Upper lobe of left lung (tissue), 6 donors: ENCODE results near the gene SORCS3. TPM values are rescaled to one million over a fixed set of nuclear protein-coding genes. Genes with fewer than 3 reads are reported as not detected.
"Not testable (repeated sequence)": the region's sequence is repeated elsewhere in the genome, so short reads cannot be mapped to it uniquely, and the experiment has no call there.

ENCODE experiments used
- ATAC-seq, 2 donors: fragments of 200-7000 bp; cut with Tn5 transposase; one replicate each; pipeline ENCODE4 v1.9.1; 2022; ENCODE audit warnings: mild to moderate bottlenecking in 2 of 2, moderate library complexity in 2 of 2; ENCODE audit not compliant: low FRiP score in 2 of 2
- DNase-seq, 2 donors: peaks; one replicate each; pipeline ENCODE4 v3.0.0-alpha.2; 2019 to 2020
- H3K27ac ChIP-seq, 4 donors: fragments of 200-600 bp; sonication (generic); one replicate each; pipeline ENCODE4 v1.5.1; 2016 to 2019
- H3K27me3 ChIP-seq, 4 donors: fragments of 200-600 bp; sonication (generic); one replicate each; pipeline ENCODE4 v1.5.1; 2017 to 2019
- H3K36me3 ChIP-seq, 4 donors: fragments of 200-600 bp; sonication (generic); one replicate each; pipeline ENCODE4 v1.5.1; 2016 to 2019
- H3K4me1 ChIP-seq, 4 donors: fragments of 200-600 bp; sonication (generic); one replicate each; pipeline ENCODE4 v1.5.1; 2018 to 2019
- H3K4me3 ChIP-seq, 4 donors: fragments of 200-600 bp; sonication (generic); one replicate each; pipeline ENCODE4 v1.5.1; 2017 to 2019; ENCODE audit warnings: mild to moderate bottlenecking in 2 of 4, moderate library complexity in 1 of 4
- H3K9me3 ChIP-seq, 4 donors: fragments of 200-600 bp; sonication (generic); one replicate each; pipeline ENCODE4 v1.5.1; 2018 to 2019
- CTCF ChIP-seq, 6 experiments: fragments of 450-650 bp in 4 of 6; fragments of 200-600 bp in 2 of 6; sonication (generic) in 2 of 6; IDR thresholded peaks; one replicate each; pipeline ENCODE4 v1.5.1; 2016 to 2019; ENCODE audit warnings: antibody characterized with exemption in 6 of 6
- EP300 ChIP-seq, 4 donors: sonication (generic); formaldehyde crosslinking; IDR thresholded peaks; one replicate each; pipeline ENCODE4 v1.5.1; 2017; ENCODE audit warnings: antibody characterized with exemption in 4 of 4, control low read depth in 2 of 4
- POLR2A ChIP-seq, 4 donors: fragments of 450-650 bp; IDR thresholded peaks; one replicate each; pipeline ENCODE4 v1.5.1; 2016 to 2017; ENCODE audit warnings: antibody characterized with exemption in 4 of 4, mild to moderate bottlenecking in 2 of 4
- POLR2AphosphoS5 ChIP-seq, 2 donors: sonication (generic); formaldehyde crosslinking; IDR thresholded peaks; one replicate each; pipeline ENCODE4 v1.5.1; 2017; ENCODE audit warnings: antibody characterized with exemption in 2 of 2
- WGBS, 2 donors: methylation state at CpG; one replicate each; pipeline ENCODE4 v1.1.5; 2017 to 2018; 5-methylcytosine and 5-hydroxymethylcytosine counted together
- total RNA-seq, 6 donors: library from RNA; depleted of rRNA in 4 of 6; stranded (reverse); fragments of >200 nt in 4 of 6; gene quantifications; one replicate each; pipeline versions ENCODE4 v1.1.0 to v1.2.1, GENCODE V29; 2016 to 2021
- donor health status: DM: no; HTN: no; CAD: no; lungs with moderate emphysema.
- donor health status: DM: no; HTN: yes; CAD: no; lungs with severe emphysema.

SORCS3 gene
- total RNA-seq, 6 donors from 2014 or later, result not detected

GRCh38 chr10:104694074-104694473 is 53.0 kb downstream of the SORCS3 start:
- no peak for DNase-seq
- Histone ChIP-seq H3K36me3 (no peaks in the 10 kb centered on the region), H3K9me3 (no peaks in the 10 kb centered on the region), H3K4me3 (no peak overlapping the region), H3K4me1 (no peaks in the 10 kb centered on the region), H3K27me3 (no peaks in the 10 kb centered on the region), H3K27ac (no peak overlapping the region)
- no peak for TF ChIP-seq EP300 (IDR thresholded peaks at IDR 0.05)
- TF ChIP-seq POLR2A (IDR thresholded peaks at IDR 0.05), result no peak
- no peak for TF ChIP-seq CTCF (IDR thresholded peaks at IDR 0.05)
- TF ChIP-seq POLR2AphosphoS5 (IDR thresholded peaks at IDR 0.05), result no peak
- 30 to 31% methylated on average over 1 of the region's 1 CpG for WGBS, 2 donors
- no peak for ATAC-seq

GRCh38 chr10:104703262-104703661 is 62.2 kb downstream of the SORCS3 start:
- ATAC-seq, H3K9me3 ChIP-seq, H3K27ac ChIP-seq, H3K36me3 ChIP-seq, H3K4me3 ChIP-seq, H3K27me3 ChIP-seq, DNase-seq, H3K4me1 ChIP-seq: not testable (repeated sequence)
- WGBS, 2 donors, result 88 to 92% methylated on average over 4 of the region's 4 CpGs

GRCh38 chr10:104706886-104707285 is 65.8 kb downstream of the SORCS3 start:
- Histone ChIP-seq H3K27me3 (no peaks in the 10 kb centered on the region), H3K4me3 (no peak overlapping the region), H3K36me3 (no peaks in the 10 kb centered on the region), H3K27ac (no peak overlapping the region), H3K9me3 (no peaks in the 10 kb centered on the region), H3K4me1 (no peaks in the 10 kb centered on the region)
- no peak for ATAC-seq
- TF ChIP-seq CTCF (IDR thresholded peaks at IDR 0.05), result no peak
- no peak for TF ChIP-seq EP300 (IDR thresholded peaks at IDR 0.05)
- TF ChIP-seq POLR2A (IDR thresholded peaks at IDR 0.05), result no peak
- TF ChIP-seq POLR2AphosphoS5 (IDR thresholded peaks at IDR 0.05), result no peak
- no peak for DNase-seq
- 71 to 76% methylated on average over 4 of the region's 4 CpGs for WGBS, 2 donors

- WGBS, 2 donors, result 52 to 58% methylated on average over 4 of the region's 4 CpGs
- TF ChIP-seq EP300 (IDR thresholded peaks at IDR 0.05) (no peak), CTCF (IDR thresholded peaks at IDR 0.05) (no peak), POLR2AphosphoS5 (IDR thresholded peaks at IDR 0.05) (no peak), POLR2A (IDR thresholded peaks at IDR 0.05) (no peak)
- ATAC-seq, result no peak
These were observed 66.7 kb downstream of the SORCS3 start for GRCh38 chr10:104707602-104708459.

GRCh38 chr10:104711302-104711721 is 70.2 kb downstream of the SORCS3 start:
- H3K9me3 ChIP-seq, result no peaks in the 10 kb centered on the region
- no peak overlapping the region for H3K27ac ChIP-seq
- WGBS, 2 donors, result 29 to 38% methylated on average over 3 of the region's 3 CpGs
- DNase-seq (no peak), ATAC-seq (no peak)
- H3K27me3 ChIP-seq, result no peaks in the 10 kb centered on the region
- H3K4me3 ChIP-seq, result no peak overlapping the region
- TF ChIP-seq POLR2A (IDR thresholded peaks at IDR 0.05) (no peak), POLR2AphosphoS5 (IDR thresholded peaks at IDR 0.05) (no peak), CTCF (IDR thresholded peaks at IDR 0.05) (no peak), EP300 (IDR thresholded peaks at IDR 0.05) (no peak)
- H3K36me3 ChIP-seq, result no peaks in the 10 kb centered on the region
- no peaks in the 10 kb centered on the region for H3K4me1 ChIP-seq

More at GRCh38 chr10:104707602-104708459, 66.7 kb downstream of the SORCS3 start:
- no peak overlapping the region for H3K4me3 ChIP-seq
- DNase-seq, result no peak
- no peaks in the 10 kb centered on the region for H3K4me1 ChIP-seq
- no peaks in the 10 kb centered on the region for H3K9me3 ChIP-seq
- H3K27ac ChIP-seq, result no peak overlapping the region
- no peaks in the 10 kb centered on the region for H3K27me3 ChIP-seq
- no peaks in the 10 kb centered on the region for H3K36me3 ChIP-seq

- not testable (repeated sequence) for ATAC-seq
These were observed 89.5 kb downstream of the SORCS3 start for GRCh38 chr10:104730593-104730992.

More at GRCh38 chr10:104730593-104730992, 89.5 kb downstream of the SORCS3 start:
- WGBS, 2 donors, result 74 to 78% methylated on average over 2 of the region's 2 CpGs
- H3K4me1 ChIP-seq, H3K4me3 ChIP-seq, H3K9me3 ChIP-seq, DNase-seq, H3K27ac ChIP-seq, H3K36me3 ChIP-seq, H3K27me3 ChIP-seq: not testable (repeated sequence)
